PC-3 (cell line): ENCODE results near the gene KLHL7.

Source experiments
- EZH2phosphoT487 ChIP-seq: fragments of 300-600 bp; sonication (generic); IDR thresholded peaks from 2 replicates; pipeline ENCODE4 v1.6.1; 2018; ENCODE audit warnings: mild to moderate bottlenecking, antibody characterized with exemption, low read length, borderline replicate concordance
- TF ChIP-seq, protein P1 (sequence below): fragments of 300-600 bp; sonication (generic); conservative IDR thresholded peaks from 2 replicates; pipeline ENCODE4 v1.5.1; 2017; ENCODE audit warnings: antibody characterized with exemption, low read depth, mild to moderate bottlenecking, low read length

DNA sequence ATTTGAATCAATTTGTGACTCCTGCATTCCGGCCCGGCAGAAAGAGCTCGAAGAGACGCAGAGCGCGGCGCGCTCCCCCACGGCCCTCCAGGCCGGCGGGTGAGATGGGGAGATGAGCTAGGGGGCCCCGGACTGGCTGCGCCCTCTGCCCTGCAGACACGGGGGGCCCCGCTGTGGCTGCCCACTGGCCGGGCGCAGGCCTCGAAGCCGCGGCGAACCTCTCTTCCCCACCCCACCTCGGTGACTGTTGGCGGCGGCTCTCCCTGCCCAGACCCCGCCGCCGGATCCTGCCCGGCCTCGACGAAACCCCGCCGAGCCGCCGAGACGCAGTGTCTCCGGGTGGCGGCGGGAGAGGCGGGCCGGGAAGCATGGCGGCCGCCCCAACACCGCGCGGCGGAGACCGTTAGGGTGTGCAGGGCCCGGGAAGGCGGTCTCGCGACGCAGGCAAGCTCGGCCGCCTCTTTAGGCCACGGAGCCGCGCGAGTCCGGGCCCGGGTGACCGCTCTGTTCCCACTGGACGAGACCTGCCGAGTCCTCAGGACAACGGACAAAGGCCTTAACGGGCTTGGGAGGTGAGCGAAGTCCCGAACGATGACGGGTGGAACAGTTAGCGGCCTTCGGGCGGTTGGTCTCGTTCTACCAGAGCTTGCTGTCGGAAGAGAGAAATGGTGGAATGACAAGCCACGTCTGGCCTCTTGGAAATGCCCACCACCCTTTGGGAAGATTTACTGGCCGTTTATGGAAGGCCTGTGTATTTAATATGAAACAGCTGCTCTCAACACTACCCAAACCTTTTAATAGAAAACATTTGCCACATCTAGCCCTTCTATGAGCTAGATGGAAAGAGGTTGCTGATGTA, 100.6 kb downstream of the KLHL7 start:
- TF ChIP-seq, protein P1, sequence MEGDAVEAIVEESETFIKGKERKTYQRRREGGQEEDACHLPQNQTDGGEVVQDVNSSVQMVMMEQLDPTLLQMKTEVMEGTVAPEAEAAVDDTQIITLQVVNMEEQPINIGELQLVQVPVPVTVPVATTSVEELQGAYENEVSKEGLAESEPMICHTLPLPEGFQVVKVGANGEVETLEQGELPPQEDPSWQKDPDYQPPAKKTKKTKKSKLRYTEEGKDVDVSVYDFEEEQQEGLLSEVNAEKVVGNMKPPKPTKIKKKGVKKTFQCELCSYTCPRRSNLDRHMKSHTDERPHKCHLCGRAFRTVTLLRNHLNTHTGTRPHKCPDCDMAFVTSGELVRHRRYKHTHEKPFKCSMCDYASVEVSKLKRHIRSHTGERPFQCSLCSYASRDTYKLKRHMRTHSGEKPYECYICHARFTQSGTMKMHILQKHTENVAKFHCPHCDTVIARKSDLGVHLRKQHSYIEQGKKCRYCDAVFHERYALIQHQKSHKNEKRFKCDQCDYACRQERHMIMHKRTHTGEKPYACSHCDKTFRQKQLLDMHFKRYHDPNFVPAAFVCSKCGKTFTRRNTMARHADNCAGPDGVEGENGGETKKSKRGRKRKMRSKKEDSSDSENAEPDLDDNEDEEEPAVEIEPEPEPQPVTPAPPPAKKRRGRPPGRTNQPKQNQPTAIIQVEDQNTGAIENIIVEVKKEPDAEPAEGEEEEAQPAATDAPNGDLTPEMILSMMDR, result no peak
- no peak for TF ChIP-seq EZH2phosphoT487
